Suppressor macrophage (primary cell): ENCODE results near the gene FHIP1B.
"Not testable (repeated sequence)": the region's sequence is repeated elsewhere in the genome, so short reads cannot be mapped to it uniquely, and the experiment has no call there.

ENCODE experiments used
- DNase-seq, 4 experiments: peaks; one replicate each; pipeline ENCODE4 v3.0.0-alpha.2; 2020 to 2022
- total RNA-seq, 17 experiments: gene quantifications; one replicate each; lab custom pipeline; 2026; ENCODE audit warnings: mixed read lengths in 6 of 17, inconsistent platforms in 3 of 17; lab: John Stamatoyannopoulos, UW

The FHIP1B gene
- 14.1 to 34.2 (median 20.1) reads per million in 17 experiments for total RNA-seq

- peak; percentile 99 to 100 (median 100) for DNase-seq
Observed at GRCh38 chr11:6234387-6235107, at the start of gene FHIP1B. Gene FHIP1B, minus strand, starts transcription at chr11:6234636. Its CDS starts 10,120 bp downstream, at chr11:6224516.

- DNase-seq = no peak
Observed at GRCh38 chr11:6283453-6284023, 49.1 kb upstream of the FHIP1B start.

DNA sequence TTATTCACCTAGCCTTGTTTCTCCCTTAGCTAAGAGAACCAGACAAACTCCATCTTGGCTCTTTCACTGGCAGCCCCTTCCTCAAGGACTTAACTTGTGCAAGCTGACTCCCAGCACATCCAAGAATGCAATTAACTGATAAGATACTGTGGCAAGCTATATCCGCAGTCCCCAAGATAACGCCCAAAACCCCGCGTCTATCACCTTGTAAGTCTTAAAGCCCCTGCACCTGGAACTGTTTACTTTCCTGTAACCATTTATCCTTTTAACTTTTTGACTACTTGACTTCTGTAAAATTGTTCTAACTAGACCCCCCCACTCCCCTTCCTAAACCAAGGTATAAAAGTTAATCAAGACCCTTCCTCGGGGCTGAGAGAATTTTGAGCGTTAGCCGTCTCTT lies 46.4 kb upstream of the FHIP1B start:
- not testable (repeated sequence) for DNase-seq

DNA sequence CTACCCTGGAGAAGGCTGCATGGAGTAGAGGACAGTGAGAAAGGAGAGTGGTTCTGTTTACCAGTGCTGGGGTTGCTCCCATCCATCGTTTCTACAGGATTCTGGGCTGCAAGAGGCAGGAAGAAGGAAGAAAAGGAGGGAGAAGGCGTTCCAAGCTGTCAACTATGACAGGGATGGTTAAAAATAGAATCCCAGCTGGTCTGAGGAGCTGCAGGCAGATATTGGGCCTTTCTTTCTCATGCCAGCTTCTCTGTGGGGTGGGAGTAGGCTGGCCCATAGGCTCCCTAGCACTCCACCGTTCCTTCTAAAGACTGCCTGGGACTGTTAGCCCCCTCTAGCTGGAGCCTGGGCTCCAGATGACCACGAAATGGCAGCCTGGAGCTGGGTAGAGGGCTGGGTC lies 38.8 kb upstream of the FHIP1B start:
- no peak for DNase-seq

- DNase-seq = no peak
Observed at GRCh38 chr11:6271598-6271997, 37.2 kb upstream of the FHIP1B start.

- no peak for DNase-seq
Observed at GRCh38 chr11:6270584-6271246, 36.3 kb upstream of the FHIP1B start.

DNA sequence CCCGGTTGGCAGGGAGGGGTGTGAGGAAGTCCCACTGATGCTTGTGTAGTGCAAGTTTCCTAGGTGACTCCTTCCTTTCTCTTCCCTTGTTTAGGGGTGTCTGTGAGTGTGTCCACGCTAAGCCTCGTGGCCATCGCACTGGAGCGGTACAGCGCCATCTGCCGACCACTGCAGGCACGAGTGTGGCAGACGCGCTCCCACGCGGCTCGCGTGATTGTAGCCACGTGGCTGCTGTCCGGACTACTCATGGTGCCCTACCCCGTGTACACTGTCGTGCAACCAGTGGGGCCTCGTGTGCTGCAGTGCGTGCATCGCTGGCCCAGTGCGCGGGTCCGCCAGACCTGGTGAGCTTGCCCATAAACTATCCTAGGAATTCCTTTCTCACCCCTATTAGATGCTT lies 35.6 kb upstream of the FHIP1B start:
- DNase-seq = peak in 2 of 4 experiments; percentile 11 to 20

DNA sequence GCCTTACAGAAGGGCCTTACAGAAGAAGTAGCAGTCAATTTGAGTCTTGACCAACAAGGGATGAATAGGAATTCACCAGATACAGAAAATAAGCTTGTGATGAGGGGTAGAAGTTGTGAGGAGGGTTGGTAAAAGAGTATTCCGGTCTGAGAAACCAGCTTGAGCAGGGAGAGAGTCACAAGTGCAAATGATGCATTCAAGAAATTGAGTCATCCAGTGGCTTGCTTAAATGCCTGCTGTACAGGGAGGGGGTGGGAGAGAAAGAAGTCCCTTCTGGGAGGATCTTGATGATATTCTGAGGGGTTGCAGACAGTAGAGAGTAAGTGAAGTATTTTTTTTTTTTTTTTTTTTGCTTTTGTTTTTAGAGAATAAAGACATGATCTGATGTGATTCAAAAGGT lies 34.4 kb upstream of the FHIP1B start:
- DNase-seq = peak; percentile 44 to 59 (median 52)

GRCh38 chr11:6263662-6264061 lies 29.2 kb upstream of the FHIP1B start:
- no peak for DNase-seq

GRCh38 chr11:6260207-6260726 lies 25.8 kb upstream of the FHIP1B start:
- no peak for DNase-seq

- DNase-seq = peak; percentile 9 to 52 (median 28)
Observed at GRCh38 chr11:6258571-6259081, 24.2 kb upstream of the FHIP1B start.

GRCh38 chr11:6258141-6258540 lies 23.7 kb upstream of the FHIP1B start:
- no peak for DNase-seq

DNA sequence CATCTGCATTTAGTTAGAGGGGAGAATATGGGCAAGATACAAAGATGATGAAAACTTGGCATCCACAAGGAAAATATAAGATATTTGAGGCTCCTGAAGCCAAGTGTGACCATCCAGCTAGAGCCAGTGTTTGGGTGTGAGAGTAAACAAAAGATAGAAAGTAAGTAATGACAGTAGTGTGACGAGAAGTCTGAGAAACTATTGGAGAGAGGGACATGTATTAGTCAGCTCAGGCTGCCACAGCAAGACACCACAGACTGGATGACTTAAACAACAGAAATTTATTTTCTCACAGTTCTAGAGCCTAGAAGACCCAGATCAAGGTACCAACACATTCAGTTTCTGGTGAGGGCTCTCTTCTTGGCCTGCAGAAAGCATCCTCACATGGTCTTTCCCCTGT lies 18.8 kb upstream of the FHIP1B start:
- no peak for DNase-seq

- peak in 1 of 4 experiments; percentile 26 for DNase-seq
Observed at GRCh38 chr11:6251990-6252473, 17.6 kb upstream of the FHIP1B start.

- peak; percentile 59 to 69 (median 63) for DNase-seq
Observed at GRCh38 chr11:6251120-6251733, 16.8 kb upstream of the FHIP1B start.

GRCh38 chr11:6249770-6250555 lies 15.5 kb upstream of the FHIP1B start:
- peak; percentile 16 to 47 (median 34) for DNase-seq

- DNase-seq = not testable (repeated sequence)
Observed at GRCh38 chr11:6248897-6249296, 14.5 kb upstream of the FHIP1B start.

GRCh38 chr11:6248248-6248647 lies 13.8 kb upstream of the FHIP1B start:
- peak in 1 of 4 experiments; percentile 18 for DNase-seq

DNA sequence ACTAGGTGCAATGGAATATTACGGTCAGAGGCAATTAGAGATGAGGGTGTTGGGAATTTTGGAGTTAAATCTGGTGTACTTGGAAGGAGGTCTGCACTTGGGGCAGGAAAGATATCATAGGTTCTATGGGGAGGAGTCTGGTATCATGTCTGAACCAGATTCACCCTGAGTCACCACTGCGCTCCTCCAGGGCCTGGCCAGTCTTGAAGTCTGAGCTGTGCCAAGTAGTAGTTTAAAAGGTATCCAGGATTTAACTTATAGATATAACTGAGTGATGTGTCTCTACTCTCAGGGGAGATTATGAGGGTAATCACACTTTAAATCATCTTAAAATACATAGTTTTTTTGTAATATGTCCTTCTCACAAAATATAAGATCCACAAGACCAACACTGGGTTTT lies 11.1 kb upstream of the FHIP1B start:
- no peak for DNase-seq

GRCh38 chr11:6241316-6241715 lies 6.9 kb upstream of the FHIP1B start:
- DNase-seq = no peak

GRCh38 chr11:6240781-6241180 lies 6.3 kb upstream of the FHIP1B start:
- peak; percentile 53 to 62 (median 58) for DNase-seq

DNA sequence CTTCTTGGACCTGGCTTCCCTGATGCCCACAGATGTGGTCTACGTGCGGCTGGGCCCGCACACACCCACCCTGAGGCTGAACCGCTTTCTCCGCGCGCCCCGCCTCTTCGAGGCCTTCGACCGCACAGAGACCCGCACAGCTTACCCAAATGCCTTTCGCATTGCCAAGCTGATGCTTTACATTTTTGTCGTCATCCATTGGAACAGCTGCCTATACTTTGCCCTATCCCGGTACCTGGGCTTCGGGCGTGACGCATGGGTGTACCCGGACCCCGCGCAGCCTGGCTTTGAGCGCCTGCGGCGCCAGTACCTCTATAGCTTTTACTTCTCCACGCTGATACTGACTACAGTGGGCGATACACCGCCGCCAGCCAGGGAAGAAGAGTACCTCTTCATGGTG lies 5.7 kb upstream of the FHIP1B start:
- no peak for DNase-seq
